ENCODE results near the gene YY1.
"Not testable (repeated sequence)": the region's sequence is repeated elsewhere in the genome, so short reads cannot be mapped to it uniquely, and the experiment has no call there.

The YY1 gene

GRCh38 chr14:100238419-100239210 lies at the start of gene YY1:
TSS of gene YY1 (plus strand) at chr14:100239144. CDS start at chr14:100239245, 101 bp downstream.
- DNase-seq, result peak; percentile 100

DNA sequence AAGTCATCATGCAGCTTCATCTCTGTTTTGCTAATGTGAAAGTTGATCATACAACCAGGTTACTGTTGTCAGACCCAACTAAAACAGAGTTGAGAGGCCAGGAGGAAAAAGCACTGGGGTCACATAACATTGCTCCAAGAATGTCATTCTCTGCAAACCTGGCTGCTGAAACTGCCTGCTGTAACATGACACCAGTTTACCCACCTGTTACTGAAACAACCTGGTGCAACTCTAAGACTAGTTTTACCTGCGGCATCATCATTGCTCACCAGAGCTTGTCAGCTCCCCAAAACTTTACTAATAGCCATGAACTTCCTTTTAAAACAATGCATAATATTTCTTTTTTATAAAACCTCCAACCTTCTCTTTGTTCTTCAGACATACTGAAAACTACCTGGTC lies 48.8 kb upstream of the YY1 start:
- DNase-seq, result no peak

DNA sequence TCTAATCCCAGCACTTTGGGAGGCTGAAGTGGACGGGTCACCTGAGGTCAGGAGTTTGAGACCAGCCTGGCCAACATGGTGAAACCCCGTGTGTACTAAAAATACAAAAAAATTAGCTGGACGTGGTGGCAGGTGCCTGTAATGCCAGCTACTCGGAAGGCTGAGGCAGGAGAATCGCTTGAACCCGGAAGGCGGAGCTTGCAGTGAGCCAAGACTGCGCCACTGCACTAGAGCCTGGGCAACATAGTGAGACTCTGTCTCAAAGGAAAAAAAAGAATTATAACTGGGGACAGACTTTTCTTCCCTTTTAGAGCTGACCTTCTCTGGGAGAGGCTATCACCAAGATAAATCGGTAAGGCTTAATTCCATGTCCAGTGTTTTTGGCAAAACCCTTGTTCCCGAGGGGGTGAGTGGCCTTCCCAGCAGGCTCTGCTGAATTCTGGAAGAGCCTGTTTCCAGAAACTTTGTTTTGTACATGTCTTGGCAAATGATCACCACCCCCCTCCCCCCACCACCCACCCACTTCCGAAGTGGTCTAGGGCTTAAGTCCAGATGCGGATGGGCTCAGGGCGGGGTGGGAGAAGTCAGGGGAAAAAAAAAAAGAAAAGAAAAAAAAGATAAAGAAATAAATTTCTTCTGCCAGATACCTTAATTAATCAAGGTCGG lies 47.2 kb upstream of the YY1 start:
- no peak for DNase-seq

GRCh38 chr14:100192250-100192671 lies 46.7 kb upstream of the YY1 start:
- DNase-seq, result no peak

- DNase-seq, result peak; percentile 100
Observed at GRCh38 chr14:100192672-100193416, 46.1 kb upstream of the YY1 start.

GRCh38 chr14:100193417-100194357 lies 45.3 kb upstream of the YY1 start:
- no peak for DNase-seq

- no peak for DNase-seq
Observed at GRCh38 chr14:100199240-100199860, 39.6 kb upstream of the YY1 start.

DNA sequence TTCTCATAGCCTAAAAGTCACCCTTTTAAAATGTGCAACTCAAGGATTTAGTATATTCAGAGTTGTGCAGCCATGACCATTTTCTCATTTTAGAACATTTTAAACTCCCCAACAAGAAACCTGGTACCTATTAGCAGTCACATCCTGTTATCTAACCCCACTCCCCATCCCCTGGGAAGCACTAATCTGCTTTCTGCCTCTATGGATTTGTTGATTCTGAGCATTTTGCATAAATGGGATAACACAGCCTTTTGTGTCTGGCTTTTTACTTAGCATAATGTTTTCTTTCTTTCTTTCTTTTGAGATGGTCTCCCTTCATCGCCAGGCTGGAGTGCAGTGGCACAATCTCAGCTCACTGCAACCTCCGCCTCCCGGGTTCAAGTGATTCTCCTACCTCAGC lies 38.6 kb upstream of the YY1 start:
- no peak for DNase-seq

- DNase-seq, result no peak
Observed at GRCh38 chr14:100201701-100202100, 37.2 kb upstream of the YY1 start.

DNA sequence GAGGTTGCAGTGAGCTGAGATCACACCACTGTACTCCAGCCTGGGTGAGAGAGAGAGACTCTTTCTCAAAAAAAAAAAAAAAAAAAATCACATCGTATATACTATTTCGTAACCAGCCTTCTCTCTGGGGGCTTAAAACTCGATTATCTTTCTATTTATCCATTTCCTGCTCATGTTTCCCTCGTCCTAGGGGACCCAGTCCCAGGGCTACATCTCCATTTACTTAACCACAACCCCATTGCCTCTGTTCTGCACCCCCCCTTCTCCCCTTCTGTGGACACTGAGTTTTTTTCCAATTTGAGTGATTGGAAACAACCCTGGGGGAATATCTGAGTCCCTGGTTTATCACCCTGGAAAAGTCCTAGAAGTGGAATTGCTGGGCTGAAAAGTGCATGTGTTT lies 36.2 kb upstream of the YY1 start:
- no peak for DNase-seq

DNA sequence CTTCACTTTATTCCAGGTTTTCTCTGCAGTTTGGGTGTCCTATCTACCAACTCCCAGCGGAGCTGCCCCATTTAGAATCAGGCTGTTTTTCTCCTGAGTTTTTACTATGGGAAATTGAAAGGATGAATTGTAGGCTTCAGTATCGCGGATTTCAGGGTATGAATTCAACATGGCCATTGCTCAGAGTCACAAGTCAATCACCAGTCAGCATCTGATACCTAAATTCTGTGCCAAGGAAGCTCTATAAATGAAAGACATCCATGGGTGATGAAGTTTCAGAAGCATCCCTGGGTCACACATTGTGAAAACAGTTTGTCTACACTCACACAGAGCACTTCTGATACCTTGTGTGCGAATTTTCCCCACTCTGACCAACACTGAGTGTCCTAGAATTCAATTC lies 35.8 kb upstream of the YY1 start:
- no peak for DNase-seq

DNA sequence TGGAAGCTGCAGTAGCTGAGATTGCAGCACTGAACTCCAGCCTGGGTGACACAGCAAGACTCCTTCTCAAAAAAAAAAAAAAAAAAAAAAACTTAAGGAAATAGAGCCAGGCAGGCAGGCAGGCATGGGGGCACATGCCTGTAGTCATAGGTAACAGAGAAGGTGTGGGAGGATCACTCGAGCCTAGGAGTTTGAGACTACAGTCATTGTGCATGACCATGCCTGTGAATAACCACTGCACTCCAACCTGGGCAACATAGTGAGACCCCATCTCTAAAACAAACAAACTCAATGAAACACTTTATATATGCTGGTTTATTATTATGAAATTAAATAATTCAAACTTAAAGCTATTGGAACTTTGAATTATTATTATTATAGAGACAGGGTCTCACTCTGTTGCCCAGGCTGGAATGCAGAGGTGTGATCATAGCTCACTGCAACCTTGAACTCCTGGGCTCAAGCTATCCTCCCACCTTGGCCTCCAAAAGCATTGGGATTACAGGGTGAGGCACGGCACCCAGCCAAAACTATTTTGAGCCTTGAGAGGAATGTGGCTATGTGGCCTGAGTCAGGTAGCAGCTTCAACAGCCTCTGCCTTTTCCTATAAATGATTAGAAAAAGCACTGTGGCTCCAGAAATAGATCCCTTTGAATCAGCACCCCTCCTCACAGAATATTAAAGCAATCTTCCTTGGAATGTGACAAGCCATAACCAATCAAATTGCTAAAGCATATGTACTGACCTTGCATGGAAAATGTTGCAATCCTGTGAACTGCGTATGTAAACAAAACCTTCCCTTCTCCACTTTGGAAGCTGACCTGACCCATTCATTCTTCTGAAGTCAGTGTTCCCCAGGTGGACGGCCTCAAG lies 34.7 kb upstream of the YY1 start:
- no peak for DNase-seq

DNA sequence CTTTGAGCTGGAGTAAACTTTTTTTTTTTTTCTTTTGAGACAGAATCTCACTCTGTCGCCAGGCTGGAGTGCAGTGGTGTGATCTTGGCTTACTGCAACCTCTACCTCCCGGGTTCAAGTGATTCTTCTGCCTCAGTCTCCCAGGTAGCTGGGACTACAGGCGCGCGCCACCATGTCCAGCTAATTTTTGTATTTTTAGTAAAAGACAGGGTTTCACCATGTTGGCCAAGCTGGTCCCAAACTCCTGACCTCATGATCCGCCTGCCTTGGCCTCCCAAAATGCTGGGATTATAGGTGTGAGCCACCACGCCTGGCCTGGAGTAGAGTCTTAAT lies 34.1 kb upstream of the YY1 start:
- DNase-seq, result not testable (repeated sequence)

DNA sequence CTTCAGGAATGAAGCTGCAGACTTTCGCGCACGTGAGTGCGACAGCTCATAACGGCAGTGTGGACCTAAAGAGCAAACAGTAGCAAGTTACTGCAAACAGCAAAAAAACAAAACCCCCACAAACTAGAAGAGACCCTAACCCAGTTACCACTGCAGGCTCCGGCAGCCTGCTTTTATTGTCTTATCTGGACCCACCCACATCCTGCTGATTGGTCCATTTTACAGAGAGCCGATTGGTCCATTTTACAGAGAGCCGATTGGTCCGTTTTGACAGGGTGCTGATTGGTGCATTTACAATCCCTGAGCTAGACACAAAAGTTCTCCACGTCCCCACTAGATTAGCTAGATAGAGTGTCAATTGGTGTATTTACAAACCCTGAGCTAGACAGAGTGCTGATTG lies 31.4 kb upstream of the YY1 start:
- DNase-seq, result not testable (repeated sequence)

- not testable (repeated sequence) for DNase-seq
Observed at GRCh38 chr14:100208136-100208535, 30.8 kb upstream of the YY1 start.

GRCh38 chr14:100211366-100211765 lies 27.6 kb upstream of the YY1 start:
- no peak for DNase-seq

DNA sequence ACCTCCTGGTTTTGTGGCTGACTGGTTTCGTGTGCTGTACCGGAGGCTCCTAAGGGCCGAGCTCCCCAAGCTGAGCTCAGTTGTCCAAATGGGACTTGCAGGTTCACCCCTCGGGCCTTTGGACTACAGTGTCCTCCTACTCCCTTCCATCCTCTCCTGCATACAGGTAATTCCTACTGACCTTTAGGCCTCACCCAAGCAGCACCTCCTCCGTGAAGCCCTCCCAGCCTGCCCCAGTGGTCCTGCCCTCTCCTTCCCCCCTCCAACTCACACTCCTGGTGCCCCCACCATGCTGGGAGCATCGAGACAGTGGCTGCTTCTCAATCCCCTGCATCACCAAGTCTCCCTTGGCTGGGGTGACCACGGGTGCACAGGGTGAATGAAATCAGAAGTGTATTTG lies 27.1 kb upstream of the YY1 start:
- DNase-seq, result no peak

DNA sequence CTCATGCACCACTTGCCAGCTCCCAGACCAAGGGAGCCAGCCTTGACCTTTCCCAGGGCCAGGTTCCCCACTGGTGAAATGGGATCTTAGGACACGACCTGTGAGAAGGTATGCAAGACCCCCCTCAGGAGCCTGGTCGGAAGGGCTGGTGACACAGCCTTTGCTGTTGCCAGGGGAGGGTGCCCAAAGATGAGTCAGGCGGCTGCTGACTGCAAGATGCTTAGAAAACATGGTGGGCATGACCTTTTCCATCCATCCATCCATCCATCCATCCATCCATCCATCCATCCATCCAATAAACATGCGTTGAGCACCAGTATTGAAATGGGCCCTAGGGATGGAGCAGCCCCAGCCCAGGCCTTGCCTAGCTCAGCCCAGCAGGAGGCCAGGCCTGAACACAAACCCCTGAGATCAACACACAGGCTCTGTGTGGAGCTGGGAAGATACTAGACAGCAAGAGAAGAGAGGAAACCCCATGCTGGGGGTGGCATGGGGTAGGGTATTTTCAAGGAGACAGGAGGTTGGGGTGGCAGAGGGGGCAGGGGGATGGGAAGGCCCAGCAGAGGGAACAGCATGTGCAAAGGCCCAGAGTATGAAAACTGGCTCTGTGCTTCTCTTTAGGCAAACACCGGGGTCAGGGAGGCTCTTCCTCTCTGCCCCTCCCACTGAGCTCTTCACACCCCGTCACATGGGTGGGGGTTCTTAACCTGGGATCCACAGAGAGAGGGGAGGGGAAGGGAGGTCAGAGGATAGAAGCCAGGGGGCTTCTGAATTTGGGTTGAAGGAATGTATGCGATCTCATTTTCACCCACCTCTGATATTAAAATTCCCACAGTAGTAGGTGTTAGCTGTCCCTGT lies 26.2 kb upstream of the YY1 start:
- DNase-seq, result no peak

DNA sequence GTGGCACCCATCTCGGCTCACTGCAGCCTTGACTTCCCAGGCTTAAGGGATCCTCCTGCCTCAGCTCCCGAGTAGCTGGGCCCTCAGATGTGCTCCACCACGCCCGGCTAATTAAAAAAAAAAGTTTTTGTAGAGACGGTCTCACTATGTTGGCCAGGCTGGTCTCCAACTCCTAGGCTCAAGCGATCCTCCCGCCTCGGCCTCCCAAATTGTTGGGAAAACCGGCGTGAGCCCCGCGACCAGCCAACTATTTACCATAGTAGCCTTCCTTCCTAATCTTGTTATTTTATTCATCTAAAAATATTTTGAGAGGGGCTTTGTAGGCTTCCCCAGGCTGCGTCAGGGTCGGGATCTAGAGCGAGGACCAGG lies 25.4 kb upstream of the YY1 start:
- no peak for DNase-seq

All from activated naive CD4-positive, alpha-beta T cell treated with anti-CD3 and anti-CD28 coated beads, Interleukin-2, amount 50 U/mL, for 16 hours (primary cell).